Ectodermal cell (in vitro differentiated cells): ENCODE results near the gene RILP.
"Not testable (repeated sequence)": the region's sequence is repeated elsewhere in the genome, so short reads cannot be mapped to it uniquely, and the experiment has no call there.

Experiments
- H3K27ac ChIP-seq: 2 replicates; pipeline ENCODE4 v1.7.0; 2013; ENCODE audit warnings: mild to moderate bottlenecking, low read depth, low read length; ENCODE audit not compliant: insufficient read depth, poor library complexity, severe bottlenecking
- H3K27me3 ChIP-seq: 2 replicates; pipeline ENCODE4 v1.7.0; 2013; ENCODE audit warnings: mild to moderate bottlenecking, low read length; ENCODE audit not compliant: insufficient read depth, control insufficient read depth, poor library complexity, severe bottlenecking
- H3K36me3 ChIP-seq: one replicate; pipeline ENCODE4 v1.7.0; 2013; ENCODE audit warnings: low read length; ENCODE audit not compliant: control insufficient read depth, insufficient read depth
- H3K4me1 ChIP-seq: one replicate; pipeline ENCODE4 v1.7.0; 2013; ENCODE audit warnings: low read length; ENCODE audit not compliant: control insufficient read depth, insufficient read depth
- H3K4me3 ChIP-seq: 2 replicates; pipeline ENCODE4 v1.7.0; 2013; ENCODE audit warnings: low read depth, low read length, control low read depth; ENCODE audit not compliant: insufficient read depth
- H3K9me3 ChIP-seq: 2 replicates; pipeline ENCODE4 v1.7.0; 2013; ENCODE audit warnings: mild to moderate bottlenecking, low read length, moderate library complexity; ENCODE audit not compliant: control insufficient read depth
- WGBS, 2 experiments: methylation state at CpG; one replicate each; pipeline ENCODE4 v1.1.7; 2013; ENCODE audit warnings: missing lambda C conversion rate in 2 of 2; 5-methylcytosine and 5-hydroxymethylcytosine counted together

Gene RILP

DNA sequence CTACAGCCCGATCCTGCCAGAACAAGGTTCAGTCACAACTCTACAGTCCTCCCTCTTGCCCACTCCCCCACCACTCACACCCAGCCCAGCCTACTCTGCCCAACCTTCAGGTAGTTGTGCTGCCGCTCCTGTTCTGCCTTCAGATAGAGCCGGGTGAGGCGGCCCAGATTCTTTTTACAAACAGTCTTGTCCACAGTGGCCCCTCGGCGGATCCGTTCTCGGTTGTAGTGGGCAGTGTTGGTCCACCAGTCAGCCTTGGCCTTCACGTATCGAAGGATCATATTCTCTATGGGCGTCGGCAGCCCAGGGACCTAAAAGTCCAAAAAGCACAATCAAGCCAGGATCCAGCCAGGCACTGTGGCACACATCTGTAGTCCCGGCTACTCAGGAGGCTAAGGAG is 26.7 kb upstream of the RILP start:
- Histone ChIP-seq H3K27me3 (no peaks in the 10 kb centered on the region), H3K4me3 (no peak overlapping the region), H3K27ac (no peak overlapping the region), H3K4me1 (no peaks in the 10 kb centered on the region), H3K36me3 (peaks cover 91% of the 10 kb centered on the region), H3K9me3 (no peaks in the 10 kb centered on the region)
- WGBS, 2 experiments = 96 to 97% methylated on average over 13 of the region's 13 CpGs

DNA sequence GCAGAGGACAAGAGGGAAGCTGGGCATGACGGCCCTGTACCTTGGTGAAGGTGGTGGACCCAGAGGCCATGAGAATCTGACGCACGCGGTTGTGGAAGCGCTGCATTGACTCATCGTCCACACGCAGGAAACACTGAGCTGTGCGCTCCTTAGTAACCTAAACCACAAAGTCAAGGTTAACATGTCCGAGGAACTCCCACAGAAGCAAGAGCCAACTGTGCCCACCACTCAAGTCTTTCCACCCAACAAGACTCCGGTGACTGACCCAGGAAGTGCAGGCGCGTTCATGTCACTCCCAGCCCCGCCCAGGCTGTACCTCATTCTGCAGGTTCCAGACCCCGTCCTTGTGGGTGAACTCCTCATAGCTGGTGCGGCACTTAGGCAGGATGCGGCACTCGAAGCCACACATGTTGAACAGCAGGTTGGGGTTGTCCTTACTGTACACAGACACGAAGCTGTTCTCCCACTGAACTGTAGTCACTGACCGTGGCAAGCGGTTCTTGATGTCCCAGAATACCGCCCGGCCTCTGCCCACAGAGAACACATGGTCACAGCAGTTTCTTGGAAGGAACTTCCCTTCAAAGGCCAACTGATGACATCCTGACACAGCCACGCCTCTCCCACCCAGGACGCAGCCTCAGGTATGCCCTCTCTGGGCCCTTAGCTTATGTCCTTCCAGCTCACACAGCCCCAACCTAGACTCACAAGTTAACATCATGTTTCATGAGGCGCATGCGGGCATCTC is 23.5 kb upstream of the RILP start:
- Histone ChIP-seq H3K4me3 (no peak overlapping the region), H3K36me3 (peaks cover 78% of the 10 kb centered on the region), H3K27ac (no peak overlapping the region), H3K4me1 (no peaks in the 10 kb centered on the region), H3K9me3 (no peaks in the 10 kb centered on the region), H3K27me3 (no peaks in the 10 kb centered on the region)
- 96% methylated on average over 26 of the region's 26 CpGs for WGBS, 2 experiments

DNA sequence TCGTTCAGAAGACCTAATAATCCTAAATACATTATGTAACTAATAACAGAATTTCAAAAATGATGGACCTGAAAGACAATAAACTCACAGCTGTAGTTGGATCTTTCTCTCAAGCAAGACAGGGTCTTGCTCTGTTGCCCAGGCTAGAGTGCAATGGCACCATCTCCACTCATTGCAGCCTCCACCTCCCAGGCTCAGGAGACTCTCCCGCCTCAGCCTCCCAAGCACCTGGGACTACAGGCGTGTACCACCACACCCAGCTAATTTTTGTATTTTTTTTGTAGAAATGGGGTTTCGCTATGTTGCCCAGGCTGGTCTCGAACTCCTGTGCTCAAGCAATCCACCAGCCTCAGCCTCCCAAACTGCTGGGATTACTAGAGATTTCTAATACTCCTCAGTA is 14.3 kb upstream of the RILP start:
- H3K27me3 ChIP-seq, H3K27ac ChIP-seq, H3K4me3 ChIP-seq, H3K4me1 ChIP-seq, H3K9me3 ChIP-seq: not testable (repeated sequence)
- peaks cover 55% of the 10 kb centered on the region for H3K36me3 ChIP-seq
- 86 to 96% methylated on average over 4 to 5 of the region's 5 CpGs for WGBS, 2 experiments

DNA sequence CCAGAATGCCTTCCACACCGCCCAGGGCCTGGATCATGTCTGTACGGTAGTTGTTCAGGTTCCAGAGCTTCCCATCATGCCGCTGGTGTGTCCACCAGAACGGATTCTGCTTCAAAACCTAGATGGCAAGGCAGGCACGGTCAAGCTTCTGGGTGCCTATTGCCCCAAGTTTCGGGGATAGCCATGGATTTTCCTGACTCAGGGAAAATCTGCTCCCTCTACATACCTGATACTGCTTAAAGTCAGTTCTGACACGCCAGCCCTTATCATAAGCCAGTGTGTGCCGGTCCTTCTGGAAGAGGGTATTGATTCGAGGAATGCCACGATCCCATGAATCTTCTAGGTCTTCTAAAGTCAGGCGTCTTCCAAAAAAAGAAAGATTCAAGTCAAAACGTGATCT is 11.4 kb upstream of the RILP start:
- no peaks in the 10 kb centered on the region for H3K27me3 ChIP-seq
- no peak overlapping the region for H3K4me3 ChIP-seq
- peaks cover 71% of the 10 kb centered on the region for H3K36me3 ChIP-seq
- no peaks in the 10 kb centered on the region for H3K9me3 ChIP-seq
- H3K27ac ChIP-seq = no peak overlapping the region
- H3K4me1 ChIP-seq = no peaks in the 10 kb centered on the region
- WGBS, 2 experiments = 95 to 97% methylated on average over 12 of the region's 12 CpGs

DNA sequence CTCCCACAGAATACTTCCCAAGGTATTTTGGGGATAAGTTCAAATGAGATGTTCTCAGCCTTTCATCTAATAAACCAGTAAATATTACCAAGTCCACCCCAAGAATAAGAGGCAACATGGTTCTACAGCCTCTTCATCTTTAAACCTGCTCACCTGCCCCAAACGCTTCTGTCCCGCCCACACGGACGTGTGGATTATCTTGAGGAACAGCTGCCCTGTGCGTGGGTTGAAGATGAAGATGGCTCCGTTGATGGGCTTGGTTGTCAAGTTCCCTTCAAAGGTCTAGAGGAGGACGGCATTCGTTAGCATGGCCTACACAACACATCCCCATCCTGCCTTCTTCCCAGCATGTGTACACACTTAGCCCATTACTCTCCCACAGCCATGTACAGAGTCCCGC is 8.4 kb upstream of the RILP start:
- WGBS, 2 experiments = 94 to 96% methylated on average over 9 of the region's 9 CpGs
- no peaks in the 10 kb centered on the region for H3K27me3 ChIP-seq
- no peak overlapping the region for H3K27ac ChIP-seq
- H3K4me1 ChIP-seq = no peaks in the 10 kb centered on the region
- H3K9me3 ChIP-seq = no peaks in the 10 kb centered on the region
- H3K36me3 ChIP-seq = peaks cover 88% of the 10 kb centered on the region
- no peak overlapping the region for H3K4me3 ChIP-seq

DNA sequence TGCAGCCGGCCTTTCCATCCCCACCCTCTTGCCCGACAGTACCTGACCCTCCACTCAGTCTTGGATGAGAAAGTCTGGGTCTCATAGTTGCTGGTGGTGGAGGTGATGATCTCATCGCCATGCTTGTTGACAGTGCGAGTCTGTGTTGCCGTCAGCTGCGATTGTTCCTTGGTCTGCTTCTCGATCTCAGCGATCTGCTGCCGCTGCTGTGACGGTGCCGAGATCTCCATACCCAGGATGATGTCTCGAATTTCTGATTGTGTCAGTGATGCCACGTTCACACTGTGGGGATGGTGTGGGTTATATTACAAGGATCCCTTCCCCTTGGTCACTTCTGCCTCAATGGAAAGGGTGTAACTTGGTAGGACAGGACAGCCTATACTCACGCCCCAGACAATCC is 4.1 kb upstream of the RILP start:
- Histone ChIP-seq H3K27ac (no peak overlapping the region), H3K4me3 (no peak overlapping the region), H3K4me1 (peaks cover 4% of the 10 kb centered on the region), H3K9me3 (no peaks in the 10 kb centered on the region), H3K36me3 (peaks cover 74% of the 10 kb centered on the region), H3K27me3 (no peaks in the 10 kb centered on the region)
- 96 to 98% methylated on average over 14 of the region's 14 CpGs for WGBS, 2 experiments

DNA sequence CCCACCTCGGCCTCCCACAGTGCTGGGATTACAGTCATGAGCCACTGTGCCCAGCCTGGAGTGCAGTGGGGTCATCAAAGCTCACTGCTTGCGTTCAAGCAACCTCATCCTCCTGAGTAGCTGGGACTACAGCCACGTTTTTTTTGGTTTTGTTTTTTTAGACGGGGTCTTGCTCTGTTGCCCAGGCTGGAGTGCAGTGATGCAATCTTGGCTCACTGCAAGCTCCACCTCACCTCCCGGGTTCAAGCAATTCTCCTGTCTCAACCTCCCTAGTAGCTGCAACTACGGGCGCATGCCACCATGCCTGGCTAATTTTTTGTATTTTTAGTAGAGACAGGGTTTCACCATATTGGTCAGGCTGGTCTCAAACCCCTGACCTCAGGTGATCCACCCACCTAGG is 3.1 kb upstream of the RILP start:
- H3K27me3 ChIP-seq, H3K4me3 ChIP-seq, H3K4me1 ChIP-seq, H3K9me3 ChIP-seq, H3K27ac ChIP-seq: not testable (repeated sequence)
- peaks cover 65% of the 10 kb centered on the region for H3K36me3 ChIP-seq
- WGBS, 2 experiments = 91 to 95% methylated on average over 7 of the region's 7 CpGs

DNA sequence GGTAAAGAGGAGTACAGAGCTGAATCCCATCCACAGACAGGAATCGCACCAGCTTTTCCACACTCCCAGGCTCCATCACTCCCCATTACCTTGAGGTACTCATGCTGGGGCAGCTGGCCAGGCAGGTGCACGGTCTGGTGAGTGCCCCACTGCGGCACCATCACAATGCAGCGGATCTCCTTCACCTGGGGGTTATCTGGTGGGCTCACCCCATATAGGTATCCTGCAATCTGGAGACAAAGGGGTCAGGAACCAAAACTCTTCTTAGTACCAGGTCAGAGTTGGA is 1.8 kb upstream of the RILP start:
- 91 to 96% methylated on average over 4 of the region's 4 CpGs for WGBS, 2 experiments
- H3K4me3 ChIP-seq = no peak overlapping the region
- H3K9me3 ChIP-seq = no peaks in the 10 kb centered on the region
- peaks cover 9% of the 10 kb centered on the region for H3K4me1 ChIP-seq
- H3K27ac ChIP-seq = no peak overlapping the region
- peaks cover 11% of the 10 kb centered on the region for H3K27me3 ChIP-seq
- peaks cover 52% of the 10 kb centered on the region for H3K36me3 ChIP-seq

DNA sequence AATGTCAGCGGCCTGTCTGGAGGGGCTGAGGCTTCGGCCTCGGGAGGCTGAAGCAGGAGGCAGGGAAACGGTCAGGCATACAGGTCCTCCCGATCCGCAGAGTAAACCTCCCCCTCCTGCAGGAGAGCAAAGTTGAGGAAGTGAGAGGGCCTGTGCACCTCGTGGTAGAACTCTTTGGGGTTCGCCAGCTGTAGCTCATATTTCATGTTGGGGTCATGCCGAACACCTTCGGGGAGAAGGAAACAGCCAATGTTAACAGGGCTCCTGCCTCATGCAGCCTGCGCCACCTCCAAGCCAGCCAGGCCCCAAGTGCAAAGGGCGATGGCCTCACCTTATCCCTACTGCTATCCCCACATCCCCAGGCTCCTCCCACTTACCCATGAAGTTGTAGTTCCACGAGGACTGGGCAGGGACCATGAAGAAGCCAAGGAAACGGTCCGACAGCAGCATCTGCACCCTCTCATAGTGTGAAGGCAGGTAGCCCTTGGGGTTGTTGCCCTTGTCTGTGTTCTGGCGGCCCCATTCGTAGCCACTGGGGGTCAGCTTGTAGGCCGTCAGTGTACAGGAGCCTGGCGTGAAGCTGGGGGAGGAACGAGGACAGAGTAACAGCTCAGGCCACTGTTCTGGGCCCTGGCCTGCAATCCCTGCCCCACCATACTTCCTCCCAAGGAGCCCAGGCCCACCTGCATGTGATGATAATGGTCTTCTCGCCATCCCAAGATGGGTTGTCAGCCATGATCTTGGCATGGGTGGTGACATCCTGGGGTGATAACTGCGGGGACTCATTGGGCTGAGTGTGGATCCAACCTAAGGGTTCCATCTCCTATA is 1.3 kb upstream of the RILP start:
- Histone ChIP-seq H3K9me3 (no peaks in the 10 kb centered on the region), H3K36me3 (peaks cover 46% of the 10 kb centered on the region), H3K4me3 (no peak overlapping the region), H3K27me3 (peaks cover 14% of the 10 kb centered on the region), H3K27ac (no peak overlapping the region), H3K4me1 (peaks cover 13% of the 10 kb centered on the region)
- 94 to 95% methylated on average over 22 of the region's 22 CpGs for WGBS, 2 experiments

DNA sequence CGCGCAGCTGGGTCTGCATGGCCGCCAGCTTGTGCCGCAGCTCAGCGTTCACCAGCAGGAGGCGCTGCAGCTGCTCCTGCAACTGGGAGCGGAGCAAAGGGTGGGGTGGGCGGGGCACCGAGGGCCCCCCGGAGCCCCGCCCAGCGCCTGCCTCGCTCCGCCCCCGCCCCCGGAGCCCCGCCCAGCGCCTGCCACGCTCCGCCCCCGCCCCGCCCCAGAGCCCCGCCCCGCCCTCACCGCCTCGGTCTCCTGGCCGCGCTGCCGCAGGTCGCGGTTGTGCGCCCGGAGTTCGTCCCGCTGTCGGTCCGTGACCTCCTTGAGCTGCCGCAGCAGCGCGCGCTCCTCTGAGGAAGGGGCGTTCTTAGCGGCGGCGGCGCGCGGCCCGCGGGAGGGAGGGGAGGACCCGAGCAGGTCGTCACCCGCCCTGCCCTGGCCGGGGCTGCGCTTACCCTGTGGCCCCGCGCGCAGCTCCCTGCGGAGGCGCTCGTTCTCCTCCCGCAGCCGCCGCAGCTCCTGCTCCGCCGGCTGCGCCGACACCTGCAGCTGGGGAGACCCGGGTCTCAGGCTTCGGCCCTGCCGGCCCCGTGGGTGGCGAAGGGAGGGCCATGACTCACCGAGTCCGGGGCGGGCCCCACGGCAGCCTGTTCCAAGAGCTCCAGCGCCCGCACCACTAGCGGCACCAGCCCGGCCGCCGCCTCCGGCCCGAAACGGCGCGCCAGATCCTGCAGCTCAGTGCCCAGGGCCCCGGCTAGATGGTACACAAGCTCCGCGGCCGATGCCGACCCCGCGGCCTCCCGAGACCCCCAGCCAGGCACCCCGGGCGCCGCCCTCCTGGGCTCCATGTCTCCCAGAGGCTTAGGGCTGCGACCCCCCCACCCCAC is 463 bp downstream of the RILP start:
- H3K27me3 ChIP-seq = peaks cover 27% of the 10 kb centered on the region
- WGBS, 2 experiments = 1% methylated on average over 100 of the region's 100 CpGs

More for the DNA sequence above, 463 bp downstream of the RILP start:
- Histone ChIP-seq H3K9me3 (no peaks in the 10 kb centered on the region), H3K4me1 (peaks cover 25% of the 10 kb centered on the region), H3K27ac (peak overlapping the region; percentile 69), H3K36me3 (peaks cover 35% of the 10 kb centered on the region), H3K4me3 (peak overlapping the region; percentile 50)
